Activated naive CD8-positive, alpha-beta T cell treated with anti-CD3 and anti-CD28 coated beads for 36 hours (primary cell): ENCODE measurements around the gene UBE2U. TPM values are rescaled to one million over a fixed set of nuclear protein-coding genes. Genes with fewer than 3 reads are reported as not detected.

Experiments used
- DNase-seq: peaks from one replicate; pipeline ENCODE4 v3.0.0; 2021
- H3K27ac Mint-ChIP-seq: one replicate; pipeline ENCODE4 v1.8.0; 2022; ENCODE audit warnings: mild to moderate bottlenecking, moderate library complexity, mixed read lengths
- H3K27me3 Mint-ChIP-seq: one replicate; pipeline ENCODE4 v1.8.0; 2022; ENCODE audit warnings: mild to moderate bottlenecking, mixed read lengths
- H3K36me3 Mint-ChIP-seq: one replicate; pipeline ENCODE4 v1.8.0; 2021; ENCODE audit warnings: mild to moderate bottlenecking, mixed read lengths
- H3K4me1 Mint-ChIP-seq: one replicate; pipeline ENCODE4 v1.8.0; 2021; ENCODE audit warnings: mixed read lengths
- H3K4me3 Mint-ChIP-seq: one replicate; pipeline ENCODE4 v1.8.0; 2022; ENCODE audit warnings: mild to moderate bottlenecking, moderate library complexity, mixed read lengths
- H3K9me3 Mint-ChIP-seq: one replicate; pipeline ENCODE4 v1.8.0; 2022; ENCODE audit warnings: mixed read lengths
- total RNA-seq, 2 experiments: library from RNA; stranded (reverse); gene quantifications; one replicate each; pipeline ENCODE4 v1.2.3, GENCODE V29; 2021

The UBE2U gene
- total RNA-seq, 2 experiments from 2014 or later, result not detected

DNA sequence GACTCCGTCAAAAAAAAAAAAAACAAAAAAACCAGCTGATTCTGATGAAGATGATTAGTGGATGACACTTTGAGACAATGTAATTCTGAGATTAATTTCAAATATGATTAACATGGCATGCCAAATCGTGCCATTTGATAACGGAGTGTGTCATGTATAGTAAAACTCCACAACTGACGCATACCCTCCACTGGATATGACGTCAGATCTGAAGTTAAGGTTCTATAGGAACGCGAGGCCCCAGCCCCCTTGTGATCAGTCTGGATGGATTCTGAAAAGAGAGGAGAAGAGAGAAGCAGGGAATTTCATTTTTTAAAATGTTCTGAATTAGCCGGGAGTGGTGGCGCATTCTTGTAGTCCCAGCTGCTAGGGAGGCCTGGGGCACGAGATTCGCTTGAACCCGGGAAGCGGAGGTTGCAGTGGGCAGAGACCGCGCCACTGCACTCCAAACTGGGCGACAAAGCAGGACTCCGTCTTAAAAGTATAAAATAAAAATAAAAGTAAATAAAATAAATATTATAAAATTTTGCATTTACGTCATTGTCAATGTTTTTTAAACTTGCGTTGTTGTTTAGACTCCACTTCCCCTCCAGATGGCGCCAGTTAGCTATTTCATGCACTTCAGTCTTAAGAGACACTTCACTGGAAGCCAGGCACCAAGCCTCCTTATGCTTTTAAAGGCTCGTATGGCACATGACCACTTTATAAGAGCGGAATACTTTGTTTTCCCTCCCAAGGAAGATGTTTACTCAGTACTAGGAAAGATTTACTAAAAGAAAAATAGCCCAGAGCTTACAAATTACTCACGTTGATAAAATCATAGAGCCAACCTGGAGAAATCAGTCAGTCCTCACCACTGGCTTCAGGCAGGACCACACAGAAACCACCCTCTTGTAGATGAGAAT, 65.5 kb downstream of the UBE2U start:
- peak; percentile 55 for DNase-seq
- no peak overlapping the region for H3K4me3 Mint-ChIP-seq

DNA sequence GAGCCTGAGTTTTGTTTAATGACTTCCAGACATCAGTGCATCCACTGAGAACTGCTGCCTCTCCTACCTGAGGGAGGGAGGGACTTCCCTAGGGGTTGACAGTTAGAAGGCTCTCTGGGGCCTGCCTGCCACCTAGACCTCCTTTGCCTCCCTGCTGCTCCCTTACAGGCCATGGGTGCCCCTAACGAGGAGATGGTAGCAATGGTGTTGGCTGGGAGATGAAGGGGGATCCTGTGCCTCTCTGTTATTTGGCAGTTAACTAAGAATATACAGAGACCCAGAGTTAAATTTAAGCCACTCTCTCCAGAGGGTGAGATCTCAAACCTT, 66.1 kb downstream of the UBE2U start:
- H3K4me3 Mint-ChIP-seq, result no peak overlapping the region
- peaks cover 3% of the 10 kb centered on the region for H3K9me3 Mint-ChIP-seq
- H3K27me3 Mint-ChIP-seq, result peaks cover 16% of the 10 kb centered on the region
- H3K27ac Mint-ChIP-seq, result no peak overlapping the region
- H3K36me3 Mint-ChIP-seq, result no peaks in the 10 kb centered on the region
- no peaks in the 10 kb centered on the region for H3K4me1 Mint-ChIP-seq
- DNase-seq, result no peak

More for the DNA sequence above, 65.5 kb downstream of the UBE2U start:
- Mint-ChIP-seq H3K27me3 (peaks cover 19% of the 10 kb centered on the region), H3K36me3 (no peaks in the 10 kb centered on the region), H3K9me3 (peaks cover 2% of the 10 kb centered on the region), H3K4me1 (no peaks in the 10 kb centered on the region), H3K27ac (no peak overlapping the region)

DNA sequence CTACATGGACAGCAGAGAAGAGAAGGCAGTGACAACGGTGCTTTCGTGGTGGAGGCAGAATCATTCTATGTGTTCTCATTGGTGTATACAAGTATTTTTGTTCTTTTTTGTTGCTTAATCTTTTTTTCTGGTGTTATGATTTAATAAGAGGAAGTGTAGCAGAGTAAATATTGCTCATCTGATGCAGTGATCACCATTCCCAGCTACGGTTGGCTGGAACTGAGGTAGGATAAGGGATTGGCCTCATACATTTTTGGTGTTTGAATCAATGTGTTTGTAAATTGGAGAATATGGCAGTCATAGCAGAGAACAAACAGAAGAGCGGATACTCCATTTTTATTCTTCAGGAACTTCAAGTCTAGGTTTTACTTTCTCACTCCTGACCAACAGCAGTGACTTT, 76.6 kb downstream of the UBE2U start:
- Mint-ChIP-seq H3K27me3 (no peaks in the 10 kb centered on the region), H3K4me1 (no peaks in the 10 kb centered on the region), H3K36me3 (no peaks in the 10 kb centered on the region), H3K27ac (no peak overlapping the region), H3K4me3 (no peak overlapping the region), H3K9me3 (peaks cover 2% of the 10 kb centered on the region)
- no peak for DNase-seq

DNA sequence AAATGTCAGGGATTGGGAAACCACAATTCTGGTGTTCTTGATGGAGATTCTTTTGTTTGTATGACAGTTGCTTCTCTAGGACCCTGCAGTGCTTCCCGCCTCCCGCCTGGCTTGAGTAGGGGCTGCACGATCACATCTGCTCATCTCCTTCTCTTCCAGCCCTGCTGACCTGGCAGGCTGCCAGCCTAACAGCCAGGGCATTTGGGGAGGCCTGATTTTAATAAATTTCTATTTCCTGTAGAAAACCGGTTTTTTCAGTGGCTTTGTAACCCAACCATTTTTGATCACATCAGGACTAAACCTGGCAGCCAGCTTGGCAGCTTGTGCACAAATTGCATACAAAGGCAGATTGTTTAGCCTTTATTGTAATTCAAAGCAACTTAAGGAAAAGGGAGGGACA, 78.9 kb downstream of the UBE2U start:
- no peaks in the 10 kb centered on the region for H3K4me1 Mint-ChIP-seq
- no peaks in the 10 kb centered on the region for H3K36me3 Mint-ChIP-seq
- no peaks in the 10 kb centered on the region for H3K27me3 Mint-ChIP-seq
- no peaks in the 10 kb centered on the region for H3K9me3 Mint-ChIP-seq
- H3K27ac Mint-ChIP-seq, result no peak overlapping the region
- no peak for DNase-seq
- H3K4me3 Mint-ChIP-seq, result no peak overlapping the region

DNA sequence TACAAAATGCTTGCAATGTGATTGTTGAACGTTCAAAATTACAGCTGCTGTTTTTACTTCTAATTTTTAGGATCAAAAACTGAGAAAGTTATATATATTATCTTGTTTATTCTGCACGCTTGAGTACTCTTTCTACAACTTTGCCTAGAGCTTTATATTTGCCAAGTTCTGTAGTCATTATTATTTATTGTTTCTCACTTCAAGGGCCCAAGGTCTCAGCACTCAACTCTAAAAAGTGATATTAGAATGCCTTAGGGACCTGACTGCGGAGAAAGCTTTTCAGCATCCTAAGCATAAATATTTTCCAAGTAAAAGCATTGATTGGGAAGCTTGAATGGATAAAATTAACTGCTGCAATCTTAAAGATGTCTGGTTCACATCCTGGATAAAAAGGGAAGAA, 83.6 kb downstream of the UBE2U start:
- DNase-seq, result no peak

DNA sequence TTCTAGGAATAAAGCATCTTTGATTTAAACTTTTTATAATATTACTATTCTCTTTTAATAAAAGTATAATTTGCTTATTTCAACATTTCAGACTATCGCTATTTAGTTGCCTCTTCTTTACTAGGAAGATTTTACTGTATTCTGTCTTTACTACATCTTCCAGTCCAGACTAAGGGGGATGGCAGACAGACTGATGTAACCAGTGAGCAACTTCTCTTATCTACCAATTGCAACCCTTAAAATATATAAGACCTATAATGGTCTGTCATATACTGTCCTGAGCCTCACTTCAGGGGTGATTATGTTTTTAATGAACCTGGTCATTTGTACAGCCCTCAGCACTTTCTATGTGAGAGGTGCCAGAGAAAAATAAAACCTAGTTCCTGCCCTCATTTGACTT, 87.0 kb downstream of the UBE2U start:
- DNase-seq, result no peak
- Mint-ChIP-seq H3K27me3 (peaks cover 11% of the 10 kb centered on the region), H3K4me3 (no peak overlapping the region), H3K36me3 (no peaks in the 10 kb centered on the region), H3K4me1 (no peaks in the 10 kb centered on the region), H3K27ac (no peak overlapping the region), H3K9me3 (peaks cover 4% of the 10 kb centered on the region)

More for the DNA sequence above, 83.6 kb downstream of the UBE2U start:
- peaks cover 5% of the 10 kb centered on the region for H3K27me3 Mint-ChIP-seq
- no peak overlapping the region for H3K4me3 Mint-ChIP-seq
- H3K36me3 Mint-ChIP-seq, result no peaks in the 10 kb centered on the region
- H3K9me3 Mint-ChIP-seq, result no peaks in the 10 kb centered on the region
- H3K27ac Mint-ChIP-seq, result no peak overlapping the region
- H3K4me1 Mint-ChIP-seq, result no peaks in the 10 kb centered on the region

DNA sequence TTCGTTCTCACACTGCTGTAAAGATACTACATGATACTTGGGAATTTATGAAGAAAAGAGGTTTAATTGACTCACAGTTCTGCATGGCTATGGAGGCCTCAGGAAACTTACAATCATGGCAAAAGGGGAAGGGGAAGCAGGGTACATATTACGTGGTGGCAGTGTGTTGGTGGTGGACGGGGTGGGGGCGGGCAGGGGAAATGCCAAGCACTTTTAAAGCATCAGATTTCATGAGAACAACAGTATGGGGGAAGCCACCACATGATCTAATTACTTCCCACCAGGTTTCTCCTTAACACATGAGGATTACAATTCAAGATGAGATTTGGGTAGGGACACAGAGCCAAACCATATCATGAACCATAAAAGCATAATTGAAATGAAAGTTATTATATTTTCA, 88.5 kb downstream of the UBE2U start:
- DNase-seq, result no peak
- Mint-ChIP-seq H3K27ac (no peak overlapping the region), H3K36me3 (no peaks in the 10 kb centered on the region), H3K4me3 (no peak overlapping the region), H3K4me1 (no peaks in the 10 kb centered on the region), H3K27me3 (peaks cover 11% of the 10 kb centered on the region), H3K9me3 (peaks cover 4% of the 10 kb centered on the region)

DNA sequence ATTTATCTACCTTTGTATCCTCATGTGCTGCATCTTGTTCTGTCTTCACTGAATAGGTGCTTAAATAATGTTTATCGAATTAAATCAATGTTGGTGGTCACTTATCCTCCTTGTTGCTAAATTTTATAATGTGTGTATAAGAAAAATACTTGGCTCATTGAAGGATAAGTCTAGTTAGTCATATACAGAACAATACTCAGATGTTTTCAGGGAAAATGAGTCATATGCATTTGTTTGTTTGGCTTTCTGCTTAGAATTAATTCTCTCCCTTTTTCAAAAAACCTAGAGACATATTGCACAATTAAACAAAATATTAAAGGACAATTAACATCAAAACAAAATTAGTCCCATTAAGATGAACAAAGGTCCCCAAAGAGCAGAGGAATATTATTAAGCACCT, 89.0 kb downstream of the UBE2U start:
- H3K27ac Mint-ChIP-seq, result no peak overlapping the region

DNA sequence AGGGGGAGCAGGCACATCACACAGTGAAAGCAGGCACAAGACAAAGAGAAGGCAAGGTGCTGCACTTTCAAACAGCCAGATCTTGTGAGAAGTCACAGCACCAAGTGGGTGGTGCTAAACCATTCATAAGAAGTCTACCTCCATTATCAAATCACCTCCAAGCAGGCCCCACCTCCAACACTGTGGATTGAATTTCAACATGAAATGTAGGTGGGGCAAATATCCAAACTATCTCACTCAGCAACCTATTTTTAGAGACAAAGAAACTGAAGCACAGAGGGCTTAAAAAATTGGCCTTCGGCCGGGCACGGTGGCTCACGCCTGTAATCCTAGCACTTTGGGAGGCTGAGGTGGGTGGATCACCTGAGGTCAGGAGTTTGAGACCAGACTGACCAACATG, 90.4 kb downstream of the UBE2U start:
- Mint-ChIP-seq H3K4me1 (no peaks in the 10 kb centered on the region), H3K9me3 (peaks cover 7% of the 10 kb centered on the region), H3K27ac (no peak overlapping the region), H3K4me3 (no peak overlapping the region), H3K27me3 (peaks cover 11% of the 10 kb centered on the region), H3K36me3 (no peaks in the 10 kb centered on the region)
- no peak for DNase-seq

More for the DNA sequence above, 89.0 kb downstream of the UBE2U start:
- Mint-ChIP-seq H3K9me3 (peaks cover 4% of the 10 kb centered on the region), H3K27me3 (peaks cover 11% of the 10 kb centered on the region), H3K4me1 (no peaks in the 10 kb centered on the region), H3K4me3 (no peak overlapping the region), H3K36me3 (no peaks in the 10 kb centered on the region)
- DNase-seq, result no peak

DNA sequence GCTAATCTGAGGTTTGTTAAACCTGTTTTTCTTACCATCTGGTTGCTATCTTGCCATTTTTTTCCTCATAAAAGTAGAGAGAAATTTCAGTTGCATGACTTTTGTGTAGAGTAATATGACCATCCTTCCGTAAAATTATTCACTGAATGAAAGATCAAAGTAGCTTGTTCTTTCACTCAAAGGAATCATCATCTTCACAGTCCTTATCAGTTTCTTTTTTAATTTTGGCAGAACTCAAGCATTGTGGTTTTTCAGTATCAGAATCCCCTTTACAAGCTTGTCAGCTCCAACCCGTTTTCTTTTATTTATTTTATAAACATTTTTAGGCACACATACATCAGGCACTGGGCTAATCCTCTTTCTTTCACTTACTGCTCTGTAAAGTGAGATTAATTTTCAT, 91.7 kb downstream of the UBE2U start:
- Mint-ChIP-seq H3K27me3 (peaks cover 6% of the 10 kb centered on the region), H3K4me3 (no peak overlapping the region), H3K27ac (no peak overlapping the region), H3K4me1 (no peaks in the 10 kb centered on the region), H3K9me3 (peaks cover 7% of the 10 kb centered on the region), H3K36me3 (no peaks in the 10 kb centered on the region)
- no peak for DNase-seq

DNA sequence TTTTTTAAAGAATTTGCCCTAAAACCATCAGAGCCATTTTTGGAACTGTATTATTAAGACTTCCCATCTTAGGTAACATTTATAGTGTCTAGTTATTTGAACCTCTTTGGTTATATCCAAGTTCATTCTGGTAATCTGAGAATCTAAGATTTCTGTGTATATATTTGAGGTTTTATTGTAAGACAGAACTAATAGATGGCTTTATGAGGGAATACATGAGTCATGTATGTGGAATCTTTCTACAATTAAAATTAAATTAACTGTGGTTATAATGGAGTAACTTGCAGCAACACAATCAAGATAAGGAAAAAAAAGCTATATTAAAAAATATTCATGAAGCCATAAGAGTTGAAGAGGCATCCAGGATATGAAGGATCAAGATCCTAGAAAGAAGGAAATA, 92.1 kb downstream of the UBE2U start:
- H3K27me3 Mint-ChIP-seq, result peaks cover 6% of the 10 kb centered on the region
- no peaks in the 10 kb centered on the region for H3K36me3 Mint-ChIP-seq

DNA sequence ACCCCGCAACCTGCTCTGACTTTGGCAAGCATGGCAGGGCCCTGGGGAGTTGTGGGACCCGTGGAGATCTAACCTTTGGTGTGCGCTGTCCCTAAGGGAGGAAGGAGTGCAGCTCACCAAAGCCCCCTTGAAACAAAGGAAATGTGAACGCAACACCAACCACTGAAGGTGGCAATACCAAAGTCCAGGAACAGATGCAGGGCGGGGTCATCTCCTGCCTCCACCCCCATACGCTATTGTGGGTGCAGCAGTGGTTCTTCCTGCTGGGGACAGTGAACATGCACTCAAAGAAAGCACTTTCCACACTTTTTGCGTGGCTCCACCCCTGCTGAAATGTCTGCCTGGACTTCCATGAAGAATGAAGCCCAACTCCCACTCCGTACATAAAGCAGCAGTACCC, 93.0 kb downstream of the UBE2U start:
- H3K9me3 Mint-ChIP-seq, result peaks cover 7% of the 10 kb centered on the region
- H3K4me3 Mint-ChIP-seq, result no peak overlapping the region
- no peaks in the 10 kb centered on the region for H3K36me3 Mint-ChIP-seq
- DNase-seq, result no peak
- no peak overlapping the region for H3K27ac Mint-ChIP-seq
- peaks cover 6% of the 10 kb centered on the region for H3K27me3 Mint-ChIP-seq
- H3K4me1 Mint-ChIP-seq, result no peaks in the 10 kb centered on the region

More for the DNA sequence above, 92.1 kb downstream of the UBE2U start:
- Mint-ChIP-seq H3K9me3 (peaks cover 7% of the 10 kb centered on the region), H3K4me1 (no peaks in the 10 kb centered on the region), H3K27ac (no peak overlapping the region), H3K4me3 (no peak overlapping the region)
- no peak for DNase-seq

DNA sequence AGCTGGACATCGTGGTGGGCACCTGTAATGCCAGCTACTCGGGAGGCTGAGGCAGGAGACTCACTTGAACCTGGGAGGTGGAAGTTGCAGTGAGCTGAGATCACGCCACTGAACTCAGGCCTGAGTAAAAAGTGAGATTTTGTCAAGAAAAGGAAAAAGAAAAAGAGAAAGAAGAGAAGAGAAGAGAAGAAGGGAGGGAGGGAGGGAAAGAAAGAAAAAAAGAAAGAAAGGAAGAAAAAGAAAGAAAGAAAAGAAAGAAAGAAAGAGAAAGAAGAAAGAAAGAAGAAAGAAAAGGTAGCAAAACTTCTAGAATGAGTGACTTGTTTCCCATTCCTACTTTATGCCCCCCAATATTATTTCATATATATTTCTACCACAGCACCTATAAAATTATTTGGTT, 98.8 kb downstream of the UBE2U start:
- no peak overlapping the region for H3K4me3 Mint-ChIP-seq
- no peaks in the 10 kb centered on the region for H3K36me3 Mint-ChIP-seq
- H3K27ac Mint-ChIP-seq, result no peak overlapping the region
- no peak for DNase-seq
- H3K9me3 Mint-ChIP-seq, result peaks cover 3% of the 10 kb centered on the region
- peaks cover 3% of the 10 kb centered on the region for H3K27me3 Mint-ChIP-seq
- no peaks in the 10 kb centered on the region for H3K4me1 Mint-ChIP-seq

DNA sequence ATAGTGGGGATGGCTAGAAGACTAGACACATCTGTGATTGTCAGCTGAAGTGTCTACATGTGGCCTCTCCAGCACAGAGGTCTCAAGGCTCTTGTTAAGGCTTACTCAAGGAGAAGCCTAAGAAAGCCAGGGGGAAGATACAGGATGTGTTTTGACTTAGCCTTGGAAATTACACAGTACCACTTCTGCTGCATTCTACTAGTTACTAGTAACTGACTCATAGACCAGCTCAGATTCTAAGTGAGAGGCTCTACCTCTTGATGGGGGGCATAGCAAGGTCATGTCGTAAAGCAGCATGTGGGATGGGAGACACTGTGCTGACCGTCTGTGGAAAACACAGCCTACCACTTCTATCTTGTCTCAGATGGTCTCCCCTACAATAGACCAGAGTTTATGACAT, 99.5 kb downstream of the UBE2U start:
- Mint-ChIP-seq H3K9me3 (peaks cover 1% of the 10 kb centered on the region), H3K4me3 (no peak overlapping the region), H3K27ac (no peak overlapping the region), H3K4me1 (no peaks in the 10 kb centered on the region), H3K36me3 (no peaks in the 10 kb centered on the region), H3K27me3 (peaks cover 3% of the 10 kb centered on the region)
- no peak for DNase-seq

DNA sequence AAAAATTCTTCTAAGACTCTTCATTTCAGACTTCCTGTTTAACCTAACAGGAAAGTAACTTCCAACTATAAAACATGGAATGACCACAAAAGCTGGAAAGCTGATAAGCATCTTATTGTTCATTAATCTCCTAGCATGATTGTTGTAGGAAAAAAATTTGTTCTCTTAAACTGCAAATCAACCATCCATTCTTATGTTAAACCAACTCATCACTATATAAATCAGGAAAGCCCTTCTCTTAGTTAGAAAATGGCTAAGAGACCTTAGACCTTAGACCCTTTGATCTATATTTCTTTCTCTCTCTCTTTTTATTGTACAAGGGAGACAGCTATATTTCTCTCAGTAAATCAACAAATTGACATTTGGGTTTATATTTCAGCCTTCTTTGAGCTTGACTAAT, 101.4 kb downstream of the UBE2U start:
- no peak for DNase-seq
- H3K4me1 Mint-ChIP-seq, result no peaks in the 10 kb centered on the region

DNA sequence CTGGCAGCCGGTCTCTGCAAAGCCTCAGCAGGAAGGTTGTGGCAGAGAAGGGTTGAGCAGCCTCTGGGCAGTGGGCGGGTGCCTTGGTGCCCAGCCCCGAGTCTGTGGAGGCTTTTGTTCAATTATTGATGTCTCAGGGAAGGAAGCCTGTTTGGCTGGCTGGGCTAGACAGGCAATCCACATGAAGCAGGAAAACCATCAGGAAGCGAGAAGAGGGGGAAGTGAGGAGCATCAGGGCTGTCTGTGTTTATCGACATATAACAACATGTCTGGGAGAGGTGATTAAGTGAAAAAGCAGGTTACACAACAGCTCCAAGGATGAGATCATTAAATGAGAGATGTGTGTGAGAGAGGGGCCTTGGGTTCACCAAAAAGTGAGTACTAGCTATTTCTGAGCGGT, 105.4 kb downstream of the UBE2U start:
- H3K27ac Mint-ChIP-seq, result no peak overlapping the region
- no peaks in the 10 kb centered on the region for H3K4me1 Mint-ChIP-seq
- no peak overlapping the region for H3K4me3 Mint-ChIP-seq
- H3K9me3 Mint-ChIP-seq, result no peaks in the 10 kb centered on the region
- DNase-seq, result no peak
- no peaks in the 10 kb centered on the region for H3K27me3 Mint-ChIP-seq
- H3K36me3 Mint-ChIP-seq, result no peaks in the 10 kb centered on the region

More for the DNA sequence above, 101.4 kb downstream of the UBE2U start:
- Mint-ChIP-seq H3K9me3 (no peaks in the 10 kb centered on the region), H3K27me3 (peaks cover 3% of the 10 kb centered on the region), H3K36me3 (no peaks in the 10 kb centered on the region), H3K27ac (no peak overlapping the region), H3K4me3 (no peak overlapping the region)
